ENCODE measurements around the gene SUGT1.
A peak's percentile ranks its signal among the peaks of the same experiment; 100 is the strongest.

The SUGT1 gene

DNA sequence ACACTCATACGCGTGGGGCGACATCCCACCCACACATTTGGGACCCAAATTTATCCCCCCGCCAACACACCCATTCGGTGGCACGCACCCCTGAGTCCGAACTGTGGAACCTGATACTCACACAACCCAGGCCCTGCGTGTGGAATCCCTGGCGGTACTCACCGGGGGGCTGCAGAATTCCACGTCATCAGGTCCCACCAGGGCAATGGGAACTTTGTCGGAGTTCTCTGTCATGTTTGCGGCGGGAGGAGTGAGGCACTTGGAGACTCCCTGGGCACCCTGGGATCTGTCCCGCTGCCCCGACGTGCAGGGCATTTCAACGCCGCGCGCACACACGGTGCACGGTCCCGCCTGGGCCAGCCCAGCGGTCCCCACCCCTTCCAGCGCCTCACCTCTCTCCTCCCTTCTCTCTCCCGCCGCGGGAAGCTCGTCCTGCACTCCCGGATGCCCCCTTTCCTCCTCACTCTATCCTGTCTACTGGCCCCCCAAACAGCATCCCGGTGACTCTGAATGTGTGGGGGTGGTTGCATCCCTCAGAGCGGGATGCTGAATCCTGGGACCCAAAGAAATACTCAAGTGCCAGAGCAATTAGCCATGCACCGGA is 86.9 kb downstream of the SUGT1 start, which contains the start of gene CNMD:
CNMD (minus strand) TSS at position 353 of the 604 bp plus-strand sequence; CDS start at position 234, 119 bp downstream.
- ATAC-seq, result peak; percentile 43
- Mint-ChIP-seq H3K36me3 (no peaks in the 10 kb centered on the region), H3K9me3 (no peaks in the 10 kb centered on the region), H3K4me1 (peaks cover 6% of the 10 kb centered on the region), H3K27ac (no peak within 1 kb of the TSS), H3K4me3 (peak within 1 kb of the TSS; percentile 21)
- no peak for DNase-seq (ENCODE audit: low spot score in 2 of 2)

DNA sequence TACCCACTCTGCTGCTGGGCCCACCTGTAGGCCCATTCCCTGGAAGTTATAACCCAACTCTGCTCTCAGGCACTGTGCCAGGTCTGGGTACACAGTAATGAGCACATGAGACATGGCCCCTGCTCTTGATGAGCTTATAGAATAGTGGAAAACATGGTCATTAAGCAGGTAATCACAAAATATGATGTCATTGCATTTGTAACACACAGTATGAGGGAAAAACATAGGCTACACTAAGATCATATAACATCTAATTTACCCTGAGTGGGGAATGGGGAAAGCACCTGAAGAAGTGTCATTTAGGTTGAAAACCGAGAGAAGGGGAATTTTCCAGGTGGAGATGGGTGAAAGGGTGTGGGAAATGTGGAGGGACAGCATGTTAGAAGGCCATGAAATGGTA is 90.9 kb downstream of the SUGT1 start:
- DNase-seq (ENCODE audit: low spot score in 2 of 2), result no peak
- H3K4me3 Mint-ChIP-seq, result no peak overlapping the region
- no peak overlapping the region for H3K27ac Mint-ChIP-seq
- no peaks in the 10 kb centered on the region for H3K9me3 Mint-ChIP-seq
- H3K36me3 Mint-ChIP-seq, result no peaks in the 10 kb centered on the region
- peaks cover 6% of the 10 kb centered on the region for H3K4me1 Mint-ChIP-seq
- ATAC-seq, result no peak

DNA sequence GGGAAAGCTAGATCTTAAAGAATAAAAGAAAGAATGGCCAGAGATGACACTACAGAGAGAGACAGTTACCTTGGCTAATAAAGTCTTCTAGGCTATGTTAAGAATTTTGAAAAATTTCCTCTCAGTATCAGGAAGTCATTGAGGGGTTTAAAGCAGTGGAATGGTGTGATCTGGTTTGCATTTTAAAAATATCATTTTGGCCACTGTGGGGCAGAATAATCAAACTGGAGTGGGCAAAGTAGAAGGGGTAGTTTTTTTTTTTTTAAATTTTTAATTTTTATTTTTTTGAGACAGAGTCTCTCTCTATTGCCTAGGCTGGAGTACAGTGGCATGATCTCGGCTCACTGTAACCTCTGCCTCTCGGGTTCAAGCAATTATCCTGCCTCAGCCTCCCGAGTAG is 91.4 kb downstream of the SUGT1 start:
- Mint-ChIP-seq H3K4me1 (peaks cover 6% of the 10 kb centered on the region), H3K36me3 (no peaks in the 10 kb centered on the region), H3K27ac (no peak overlapping the region), H3K9me3 (no peaks in the 10 kb centered on the region), H3K4me3 (no peak overlapping the region)
- ATAC-seq (no peak), DNase-seq (ENCODE audit: low spot score in 2 of 2) (no peak)

DNA sequence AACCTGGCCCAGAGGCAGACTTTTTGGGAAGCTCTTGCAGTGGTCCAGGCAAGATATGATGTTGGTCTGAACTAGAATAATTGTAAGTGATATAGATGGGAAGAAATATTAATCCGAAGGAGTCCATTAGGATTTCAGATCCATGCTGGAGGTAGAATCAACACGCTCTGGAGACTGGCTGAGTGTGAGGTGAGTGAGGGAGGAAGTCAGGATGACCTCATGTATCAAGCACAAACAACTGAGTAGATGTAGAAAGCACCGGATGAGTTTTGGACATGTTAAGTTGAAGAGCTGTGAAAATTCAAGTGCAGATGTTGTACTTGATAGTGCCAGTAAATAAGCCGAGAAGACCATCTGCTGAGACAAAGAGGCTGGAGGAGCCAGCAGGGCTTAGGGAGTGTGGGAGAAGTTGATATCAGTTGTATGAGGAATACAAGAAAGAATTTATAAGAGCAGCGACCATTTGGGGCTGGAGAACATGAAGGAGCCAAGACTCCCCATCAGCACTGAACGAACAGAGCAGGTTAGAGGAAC is 92.3 kb downstream of the SUGT1 start:
- Mint-ChIP-seq H3K9me3 (no peaks in the 10 kb centered on the region), H3K27ac (no peak overlapping the region), H3K4me3 (no peak overlapping the region), H3K4me1 (peaks cover 1% of the 10 kb centered on the region), H3K36me3 (no peaks in the 10 kb centered on the region)
- ATAC-seq, result no peak
- no peak for DNase-seq (ENCODE audit: low spot score in 2 of 2)

DNA sequence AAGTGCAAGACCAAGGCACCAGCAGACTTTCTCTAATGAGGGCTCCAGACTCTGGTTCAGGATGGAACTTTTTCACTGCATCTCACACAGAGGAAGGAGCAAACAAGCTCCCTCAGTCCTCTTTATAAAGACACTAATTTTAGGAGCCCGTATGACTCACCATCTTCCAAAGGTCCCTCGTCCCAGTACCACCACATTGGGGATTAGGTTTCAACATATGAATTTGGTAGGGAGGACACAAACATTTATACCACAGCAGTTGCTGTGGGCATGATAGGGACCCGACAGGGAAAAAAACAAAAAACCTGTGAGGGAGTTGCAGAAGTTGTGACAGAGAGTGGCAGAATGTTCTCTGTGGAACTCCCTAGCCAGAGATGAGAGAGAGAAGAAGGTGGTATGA is 93.5 kb downstream of the SUGT1 start:
- Mint-ChIP-seq H3K27ac (no peak overlapping the region), H3K4me1 (no peaks in the 10 kb centered on the region), H3K36me3 (no peaks in the 10 kb centered on the region), H3K4me3 (no peak overlapping the region), H3K9me3 (no peaks in the 10 kb centered on the region)
- DNase-seq (ENCODE audit: low spot score in 2 of 2) (no peak), ATAC-seq (no peak)

DNA sequence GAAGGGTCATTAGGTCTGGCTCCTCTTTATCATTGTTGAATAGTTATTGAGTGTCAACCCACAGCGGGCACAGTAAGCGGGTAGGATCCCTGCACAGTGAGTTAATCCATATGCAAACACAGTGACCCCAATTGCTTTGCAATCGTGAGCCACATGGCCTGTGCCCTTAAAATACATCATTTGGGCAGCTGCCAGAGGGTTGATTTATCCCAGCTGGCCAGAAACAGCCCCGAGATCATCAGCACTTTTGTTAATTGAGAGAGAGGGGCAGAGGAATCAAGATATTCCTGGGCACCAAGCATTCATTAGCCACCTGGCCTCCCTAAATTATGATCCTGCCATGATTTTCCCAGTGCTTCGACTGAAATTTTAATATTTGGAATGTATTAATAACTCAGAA is 96.8 kb downstream of the SUGT1 start:
- H3K9me3 Mint-ChIP-seq, result no peaks in the 10 kb centered on the region
- H3K27ac Mint-ChIP-seq, result no peak overlapping the region
- no peak overlapping the region for H3K4me3 Mint-ChIP-seq
- no peaks in the 10 kb centered on the region for H3K4me1 Mint-ChIP-seq
- no peak for ATAC-seq
- no peak for DNase-seq (ENCODE audit: low spot score in 2 of 2)
- H3K36me3 Mint-ChIP-seq, result no peaks in the 10 kb centered on the region
